ENCODE results near the gene AMER3.

AMER3 gene

DNA sequence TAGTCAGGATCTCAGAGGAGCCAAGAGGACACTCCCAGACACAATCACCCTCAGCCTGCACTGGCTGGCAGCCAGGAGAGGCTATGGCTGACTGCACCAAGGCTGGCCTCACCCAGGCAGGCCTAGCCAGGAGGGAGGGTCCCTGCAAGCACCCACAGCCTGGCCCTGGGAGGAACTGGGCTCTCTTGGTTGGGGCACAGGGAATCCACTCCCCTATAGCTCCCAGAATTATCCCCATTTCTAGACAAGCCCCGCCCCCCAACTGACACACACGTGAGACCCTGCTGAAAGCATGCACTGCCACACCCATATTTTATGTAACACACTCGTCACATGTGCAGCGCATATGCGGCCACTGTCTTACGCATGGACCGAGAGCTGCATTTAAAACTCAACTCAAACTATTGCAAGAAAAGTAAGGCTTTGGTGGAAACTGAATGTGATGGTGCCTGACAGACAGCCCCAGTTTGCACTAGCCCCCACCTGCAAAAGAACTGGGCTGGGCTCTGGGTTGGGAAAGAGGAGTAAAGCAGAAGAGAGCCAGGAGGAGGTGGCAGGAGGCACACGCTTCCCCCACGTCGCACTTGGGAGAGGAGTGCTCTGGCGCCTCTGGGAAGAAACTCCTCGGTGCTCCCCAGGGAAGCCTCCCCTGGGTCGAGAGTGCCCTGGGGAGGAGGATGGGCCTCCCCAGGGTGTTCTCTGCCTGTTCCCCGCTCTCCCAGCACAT is 52.5 kb downstream of the AMER3 start:
- intact Hi-C loops (cut with DNase I): no loop called here
- peak in 12 of 42 donors; percentile 33 to 68 (median 52) for DNase-seq

DNA sequence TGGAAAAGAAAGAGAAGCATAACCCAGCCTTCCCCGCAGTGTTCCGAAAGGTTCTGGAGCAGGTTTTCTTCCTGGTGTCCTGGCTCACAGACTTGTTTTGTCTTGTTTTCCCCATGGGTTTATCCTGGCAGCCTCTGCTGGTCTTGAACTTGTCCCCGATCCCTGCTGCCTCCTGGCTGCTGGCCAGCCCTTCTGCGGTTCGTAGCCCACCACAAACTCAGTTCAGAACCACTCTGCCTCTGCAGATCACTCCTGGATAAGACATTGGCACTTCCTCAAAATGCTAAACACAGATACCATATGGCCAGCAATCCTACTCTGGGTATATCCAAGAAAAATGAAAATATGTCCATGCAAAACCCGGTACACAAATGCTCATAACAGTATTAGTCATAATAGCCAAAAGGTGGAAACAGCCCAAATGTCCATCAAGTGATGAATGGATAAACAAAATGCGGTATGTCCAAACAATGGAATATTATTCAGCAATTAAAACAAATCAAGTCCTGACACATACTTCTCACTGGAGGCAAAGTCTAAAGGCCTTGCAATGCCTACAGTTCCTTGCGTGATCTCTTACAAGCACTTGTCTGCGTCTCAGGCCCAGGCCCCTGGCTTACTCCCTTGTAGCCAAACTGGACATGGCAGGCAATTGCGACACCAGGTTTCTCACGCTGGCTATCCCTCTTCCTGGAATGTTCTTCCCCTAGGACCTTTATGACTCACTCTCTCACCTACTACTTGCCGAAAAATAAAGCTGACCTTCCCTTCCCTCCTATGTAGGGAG is 53.3 kb downstream of the AMER3 start:
- DNase-seq: peak in 2 of 42 donors; percentile 0 to 37
- intact Hi-C loops (cut with DNase I): no loop called here

DNA sequence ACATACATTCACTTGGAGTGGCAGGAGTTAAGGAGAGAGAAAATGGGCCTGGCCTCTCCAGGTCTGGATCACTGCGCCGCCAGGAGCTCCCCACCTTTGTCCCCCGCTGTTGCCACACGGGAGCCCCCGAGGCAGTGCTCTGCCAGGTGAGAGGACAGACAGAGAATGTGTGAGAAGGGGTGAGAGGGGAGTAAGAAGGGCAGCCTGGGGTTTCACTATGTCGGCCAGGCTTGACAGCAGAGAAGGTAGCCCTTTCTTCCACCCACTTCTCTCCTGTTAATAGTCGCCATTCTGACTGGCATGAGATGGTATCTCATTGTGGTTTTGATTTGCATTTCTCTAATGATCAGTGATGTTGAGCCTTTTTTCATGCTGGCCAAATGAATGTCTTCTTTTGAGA is 55.1 kb downstream of the AMER3 start:
- peak in 1 of 42 donors; percentile 5 for DNase-seq
- intact Hi-C loops (cut with DNase I): no loop called here

DNA sequence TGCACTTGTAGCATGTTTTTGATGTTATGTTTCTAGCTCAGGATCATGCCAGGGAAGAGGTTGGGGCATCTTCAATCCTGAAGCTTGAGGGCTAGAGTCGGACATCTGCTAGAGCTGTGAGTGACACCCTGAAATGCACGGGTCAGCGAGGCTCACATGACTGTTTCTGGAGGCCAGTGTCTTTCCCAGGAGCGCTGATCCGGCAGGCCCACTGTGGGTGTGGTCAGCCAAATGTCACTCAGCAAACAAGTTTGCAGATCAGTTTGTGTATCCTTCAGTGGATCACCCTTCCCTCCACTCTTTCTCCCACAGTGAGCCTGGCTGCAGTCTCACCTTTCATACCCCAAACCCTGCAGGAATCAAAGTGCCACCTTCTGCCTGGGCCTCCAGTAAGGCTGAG is 58.4 kb downstream of the AMER3 start:
- DNase-seq: peak in 5 of 42 donors; percentile 2 to 37 (median 10)
- intact Hi-C loops (cut with DNase I): no loop called here

DNA sequence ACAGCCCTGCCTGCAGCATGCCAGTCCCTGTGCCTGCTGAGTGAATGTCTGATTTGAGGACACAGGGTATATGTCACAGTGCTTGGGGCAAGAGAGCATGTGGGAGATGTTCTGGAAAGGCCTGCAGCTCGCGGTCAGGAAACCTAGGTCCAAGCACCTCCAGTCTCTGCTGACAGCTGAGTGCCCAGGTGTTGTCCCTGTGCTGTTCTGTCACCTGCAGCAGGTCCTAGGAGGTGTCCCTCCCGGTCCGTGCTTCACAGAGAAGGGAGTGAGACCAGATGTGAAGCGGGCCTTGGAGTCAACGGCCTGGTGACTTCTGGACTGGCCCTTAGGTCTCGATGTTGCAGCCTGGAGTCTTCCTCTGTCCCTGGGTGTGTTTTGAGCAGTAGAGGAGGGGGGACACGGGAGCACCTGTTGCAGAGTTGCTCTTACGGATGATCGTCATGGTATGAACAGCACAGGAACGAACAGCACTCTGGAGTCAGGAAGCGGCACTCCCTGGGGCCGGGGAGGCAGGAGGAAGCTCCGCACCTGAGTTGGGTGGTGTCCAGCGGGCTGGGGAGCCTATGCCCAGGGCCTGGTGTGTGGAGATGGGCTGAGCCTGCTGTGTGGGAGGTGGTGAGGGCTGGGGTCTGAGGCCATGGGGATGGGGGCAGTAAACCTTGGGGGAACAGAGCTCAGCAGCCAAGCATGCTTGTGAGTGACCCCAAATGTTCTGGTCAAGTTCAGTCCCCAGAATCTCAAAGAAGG is 59.8 kb downstream of the AMER3 start:
- intact Hi-C loops (cut with DNase I): no loop called here
- peak in 7 of 42 donors; percentile 1 to 36 (median 7) for DNase-seq
